ENCODE data around the gene NHSL2.

GRCh38 chrX:71998836-71999509 lies 88.3 kb downstream of the NHSL2 start:
- TF ChIP-seq, protein P1, sequence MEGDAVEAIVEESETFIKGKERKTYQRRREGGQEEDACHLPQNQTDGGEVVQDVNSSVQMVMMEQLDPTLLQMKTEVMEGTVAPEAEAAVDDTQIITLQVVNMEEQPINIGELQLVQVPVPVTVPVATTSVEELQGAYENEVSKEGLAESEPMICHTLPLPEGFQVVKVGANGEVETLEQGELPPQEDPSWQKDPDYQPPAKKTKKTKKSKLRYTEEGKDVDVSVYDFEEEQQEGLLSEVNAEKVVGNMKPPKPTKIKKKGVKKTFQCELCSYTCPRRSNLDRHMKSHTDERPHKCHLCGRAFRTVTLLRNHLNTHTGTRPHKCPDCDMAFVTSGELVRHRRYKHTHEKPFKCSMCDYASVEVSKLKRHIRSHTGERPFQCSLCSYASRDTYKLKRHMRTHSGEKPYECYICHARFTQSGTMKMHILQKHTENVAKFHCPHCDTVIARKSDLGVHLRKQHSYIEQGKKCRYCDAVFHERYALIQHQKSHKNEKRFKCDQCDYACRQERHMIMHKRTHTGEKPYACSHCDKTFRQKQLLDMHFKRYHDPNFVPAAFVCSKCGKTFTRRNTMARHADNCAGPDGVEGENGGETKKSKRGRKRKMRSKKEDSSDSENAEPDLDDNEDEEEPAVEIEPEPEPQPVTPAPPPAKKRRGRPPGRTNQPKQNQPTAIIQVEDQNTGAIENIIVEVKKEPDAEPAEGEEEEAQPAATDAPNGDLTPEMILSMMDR (IDR thresholded peaks at IDR 0.05; ENCODE audit: low read depth, low read length): peak; percentile 72
- no peak for TF ChIP-seq EZH2phosphoT487 (IDR thresholded peaks at IDR 0.05; ENCODE audit: low read depth)
